HFF-Myc (cell line): ENCODE results near the gene KIF16B.

Experiments used
- DNase-seq: peaks from one replicate; pipeline ENCODE4 v3.0.0-alpha.2; 2011; ENCODE audit warnings: low read depth; ENCODE audit errors: extremely low read depth
- H3K4me3 ChIP-seq: replicated peaks from 2 replicates; pipeline ENCODE4 v1.5.1; 2011; ENCODE audit warnings: low read depth, mild to moderate bottlenecking, control low read depth, low read length
- CTCF ChIP-seq: IDR thresholded peaks from 2 replicates; pipeline ENCODE4 v1.5.1; 2012; ENCODE audit warnings: mild to moderate bottlenecking, low read depth, low read length, control low read depth; ENCODE audit errors: missing control alignments

Gene KIF16B

GRCh38 chr20:16497896-16498295, 75.4 kb downstream of the KIF16B start:
- H3K4me3 ChIP-seq: no peak overlapping the region
- TF ChIP-seq CTCF: no peak
- no peak for DNase-seq

GRCh38 chr20:16493486-16493885, 79.8 kb downstream of the KIF16B start:
- no peak overlapping the region for H3K4me3 ChIP-seq
- DNase-seq: no peak
- TF ChIP-seq CTCF: no peak

- no peak overlapping the region for H3K4me3 ChIP-seq
- no peak for DNase-seq
- TF ChIP-seq CTCF: no peak
These were observed 81.8 kb downstream of the KIF16B start for GRCh38 chr20:16491294-16491905.

- no peak for TF ChIP-seq CTCF
- H3K4me3 ChIP-seq: no peak overlapping the region
- DNase-seq: no peak
These were observed 82.6 kb downstream of the KIF16B start for GRCh38 chr20:16490696-16491095.

- no peak overlapping the region for H3K4me3 ChIP-seq
- no peak for TF ChIP-seq CTCF
- DNase-seq: no peak
These were observed 84.6 kb downstream of the KIF16B start for GRCh38 chr20:16488616-16489015.

- no peak overlapping the region for H3K4me3 ChIP-seq
- no peak for TF ChIP-seq CTCF
- DNase-seq: no peak
These were observed 85.2 kb downstream of the KIF16B start for GRCh38 chr20:16488086-16488485.

- no peak overlapping the region for H3K4me3 ChIP-seq
- no peak for DNase-seq
- TF ChIP-seq CTCF: no peak
These were observed 86.7 kb downstream of the KIF16B start for GRCh38 chr20:16486532-16486931.
